ENCODE results near the gene CHRFAM7A.
"Not testable (repeated sequence)": the region's sequence is repeated elsewhere in the genome, so short reads cannot be mapped to it uniquely, and the experiment has no call there.

The CHRFAM7A gene

GRCh38 chr15:30310575-30310974 is 82.8 kb downstream of the CHRFAM7A start:
- DNase-seq: not testable (repeated sequence)

All from stimulated activated CD8-positive, alpha-beta memory T cell treated with anti-CD3 and anti-CD28 coated beads, Interleukin-4, amount 100 ng/mL, for 48 hours (primary cell).